ENCODE data around the gene KCTD7. TPM values are rescaled to one million over a fixed set of nuclear protein-coding genes. Genes with fewer than 3 reads are reported as not detected.
"Not testable (repeated sequence)": the region's sequence is repeated elsewhere in the genome, so short reads cannot be mapped to it uniquely, and the experiment has no call there.

The KCTD7 gene
- polyA plus RNA-seq, 2 of the 4 experiments (the other 2 are of a cell fraction): 9.7 to 10.3 TPM

GRCh38 chr7:66591799-66592596 is 36.7 kb upstream of the KCTD7 start (continued):
- TF ChIP-seq NPAS2 (CRISPR knock-in tag; IDR thresholded peaks at IDR 0.05; ENCODE audit: borderline replicate concordance) (no peak), RCOR1 (IDR thresholded peaks at IDR 0.05; ENCODE audit: low read depth, low read length) (no peak), NFE2L2 (conservative IDR thresholded peaks at IDR 0.05; ENCODE audit: low read length) (no peak), E2F6 (IDR thresholded peaks at IDR 0.05; ENCODE audit: borderline replicate concordance, low read depth) (peak; percentile 92), BCL3 (IDR thresholded peaks at IDR 0.05) (peak; percentile 77; the same call in 1 of the 3 replicates), KDM1A (IDR thresholded peaks at IDR 0.05; ENCODE audit: low read depth) (no peak), JUN (IDR thresholded peaks at IDR 0.05) (peak; percentile 44 to 88; a peak in 3 of 5 replicates), FOSL2 (IDR thresholded peaks at IDR 0.05) (no peak), FOSL2 (CRISPR knock-in tag; IDR thresholded peaks at IDR 0.05) (no peak), ESRRA (IDR thresholded peaks at IDR 0.05; ENCODE audit: borderline replicate concordance, low read length) (no peak), RNF2 (IDR thresholded peaks at IDR 0.05; ENCODE audit: borderline replicate concordance, low read depth) (no peak), POLR2A (IDR thresholded peaks at IDR 0.05; ENCODE audit: low read length) (peak; percentile 96), USF2 (IDR thresholded peaks at IDR 0.05) (no peak), MAFK (IDR thresholded peaks at IDR 0.05; ENCODE audit: partially characterized antibody) (no peak), ZNF302 (CRISPR knock-in tag; IDR thresholded peaks at IDR 0.05) (no peak), PHF8 (IDR thresholded peaks at IDR 0.05; ENCODE audit: borderline replicate concordance, low read depth) (peak; percentile 92), PBX3 (IDR thresholded peaks at IDR 0.05) (no peak; the same call in 1 of the 2 replicates), RAD21 (conservative IDR thresholded peaks at IDR 0.05 in 1 of 2, IDR thresholded peaks at IDR 0.05 in 1 of 2) (no peak), ATOH8 (CRISPR knock-in tag; IDR thresholded peaks at IDR 0.05; ENCODE audit: low read depth) (no peak), RARB (CRISPR knock-in tag; IDR thresholded peaks at IDR 0.05) (no peak), HES2 (IDR thresholded peaks at IDR 0.05) (no peak), CBX8 (IDR thresholded peaks at IDR 0.05) (no peak), EP300 (IDR thresholded peaks at IDR 0.05) (no peak)

- Histone ChIP-seq H3K4me3 (peak overlapping the region; percentile 98), H3K27ac (peak overlapping the region; percentile 90 to 93), H3K4me1 (peaks cover 16% of the 10 kb centered on the region), H3K4me2 (peak overlapping the region; percentile 84)
- H3K9me3 ChIP-seq; FAIRE-seq; POLR2A ChIA-PET; DNase-seq (ENCODE audit: low read depth in 1 of 2, low spot score in 1 of 2); CTCF ChIA-PET: not testable (repeated sequence)
- 21% methylated on average over 4 of the region's 4 CpGs for WGBS (ENCODE audit: missing lambda C conversion rate)
- ATAC-seq: peak; percentile 8 to 9; a peak in 3 of 6 replicates
Measured at GRCh38 chr7:66592597-66593146, 36.0 kb upstream of the KCTD7 start.

- H3K27ac ChIP-seq; POLR2A ChIA-PET; DNase-seq (ENCODE audit: low read depth in 1 of 2, low spot score in 1 of 2); H3K9me3 ChIP-seq; FAIRE-seq; H3K4me2 ChIP-seq; H3K4me3 ChIP-seq; CTCF ChIA-PET; ATAC-seq: not testable (repeated sequence)
- WGBS (ENCODE audit: missing lambda C conversion rate): 68% methylated on average over 8 of the region's 8 CpGs
- H3K4me1 ChIP-seq: peaks cover 15% of the 10 kb centered on the region
Measured at GRCh38 chr7:66594082-66594481, 34.6 kb upstream of the KCTD7 start.
